ENCODE results near the gene COX4I2.

The COX4I2 gene

GRCh38 chr20:31680286-31681127 is 42.8 kb downstream of the COX4I2 start:
- no peak overlapping the region for H3K4ac ChIP-seq (ENCODE audit: low read depth in 1 of 2, low read length in 2 of 2)
- H3K4me3 ChIP-seq (ENCODE audit: insufficient read depth in 1 of 2, low read depth in 1 of 2, low read length in 2 of 2) = no peak overlapping the region
- no peaks in the 10 kb centered on the region for H3K27me3 ChIP-seq (ENCODE audit: control insufficient read depth in 1 of 2, insufficient read depth in 1 of 2, low read length in 2 of 2)
- WGBS = 89% methylated on average over 7 of the region's 7 CpGs
- no peak overlapping the region for H3K4me2 ChIP-seq (ENCODE audit: low read length, poor library complexity, severe bottlenecking)
- peaks cover 49% of the 10 kb centered on the region for H3K4me1 ChIP-seq (ENCODE audit: control insufficient read depth, insufficient read depth, low read depth, low read length)
- H3K36me3 ChIP-seq (ENCODE audit: control insufficient read depth in 1 of 2, insufficient read depth in 2 of 2, low read depth in 1 of 2, low read length in 2 of 2) = peaks cover 62 to 84% of the 10 kb centered on the region in 2 experiments
- peak overlapping the region; percentile 4 to 64 for H3K18ac ChIP-seq (ENCODE audit: low read depth in 1 of 2, low read length in 2 of 2)
- H3K27ac ChIP-seq (ENCODE audit: low read length, poor library complexity, severe bottlenecking) = peak overlapping the region; percentile 41
- H2BK12ac ChIP-seq (ENCODE audit: low read length in 2 of 2) = peak overlapping the region in 1 of 2 experiments; percentile 65
- H2BK120ac ChIP-seq (ENCODE audit: low read depth, low read length) = no peak overlapping the region
- peak overlapping the region; percentile 46 for H2AK5ac ChIP-seq (ENCODE audit: low read length, severe bottlenecking)
- no peaks in the 10 kb centered on the region for H3K9me3 ChIP-seq (ENCODE audit: control insufficient read depth, low read length)
- no peak overlapping the region for H2BK5ac ChIP-seq (ENCODE audit: low read depth, low read length, poor library complexity, severe bottlenecking)
- peak overlapping the region in 1 of 2 experiments; percentile 51 for H3K23ac ChIP-seq (ENCODE audit: low read length in 2 of 2)
- no peaks in the 10 kb centered on the region for H3K79me1 ChIP-seq (replicated peaks; ENCODE audit: low read length, poor library complexity, severe bottlenecking)
- no peak overlapping the region for H2BK15ac ChIP-seq (ENCODE audit: low read depth, poor library complexity, severe bottlenecking)
- H4K8ac ChIP-seq (ENCODE audit: low read length) = peak overlapping the region; percentile 5
- no peak overlapping the region for H3K14ac ChIP-seq (ENCODE audit: low read length in 2 of 2)
- H3K9ac ChIP-seq (ENCODE audit: low read length) = no peak overlapping the region
- no peak for DNase-seq
- H4K91ac ChIP-seq (ENCODE audit: low read length) = no peak overlapping the region
- no peak overlapping the region for H2AFZ ChIP-seq (ENCODE audit: low read depth, low read length)

GRCh38 chr20:31681128-31681727 is 43.5 kb downstream of the COX4I2 start:
- H3K27me3 ChIP-seq (ENCODE audit: control insufficient read depth in 1 of 2, insufficient read depth in 1 of 2, low read length in 2 of 2) = no peaks in the 10 kb centered on the region
- H3K36me3 ChIP-seq (ENCODE audit: control insufficient read depth in 1 of 2, insufficient read depth in 2 of 2, low read depth in 1 of 2, low read length in 2 of 2) = peaks cover 56 to 88% of the 10 kb centered on the region in 2 experiments
- H3K4me2 ChIP-seq (ENCODE audit: low read length, poor library complexity, severe bottlenecking) = no peak overlapping the region
- no peak overlapping the region for H4K91ac ChIP-seq (ENCODE audit: low read length)
- H3K23ac ChIP-seq (ENCODE audit: low read length in 2 of 2) = peak overlapping the region in 1 of 2 experiments; percentile 51
- peaks cover 47% of the 10 kb centered on the region for H3K4me1 ChIP-seq (ENCODE audit: control insufficient read depth, insufficient read depth, low read depth, low read length)
- no peak overlapping the region for H3K4ac ChIP-seq (ENCODE audit: low read depth in 1 of 2, low read length in 2 of 2)
- H3K27ac ChIP-seq (ENCODE audit: low read length, poor library complexity, severe bottlenecking) = peak overlapping the region; percentile 46
- H2BK5ac ChIP-seq (ENCODE audit: low read depth, low read length, poor library complexity, severe bottlenecking) = no peak overlapping the region
- no peaks in the 10 kb centered on the region for H3K9me3 ChIP-seq (ENCODE audit: control insufficient read depth, low read length)
- H3K18ac ChIP-seq (ENCODE audit: low read depth in 1 of 2, low read length in 2 of 2) = peak overlapping the region; percentile 4 to 64
- H3K79me1 ChIP-seq (replicated peaks; ENCODE audit: low read length, poor library complexity, severe bottlenecking) = no peaks in the 10 kb centered on the region
- H2BK120ac ChIP-seq (ENCODE audit: low read depth, low read length) = no peak overlapping the region
- H2AK5ac ChIP-seq (ENCODE audit: low read length, severe bottlenecking) = peak overlapping the region; percentile 46
- H3K4me3 ChIP-seq (ENCODE audit: insufficient read depth in 1 of 2, low read depth in 1 of 2, low read length in 2 of 2) = no peak overlapping the region
- no peak overlapping the region for H2BK15ac ChIP-seq (ENCODE audit: low read depth, poor library complexity, severe bottlenecking)
- peak overlapping the region in 1 of 2 experiments; percentile 65 for H2BK12ac ChIP-seq (ENCODE audit: low read length in 2 of 2)
- 93% methylated on average over 7 of the region's 7 CpGs for WGBS
- no peak overlapping the region for H3K14ac ChIP-seq (ENCODE audit: low read length in 2 of 2)
- no peak overlapping the region for H3K9ac ChIP-seq (ENCODE audit: low read length)
- H4K8ac ChIP-seq (ENCODE audit: low read length) = no peak overlapping the region
- no peak for DNase-seq
- H2AFZ ChIP-seq (ENCODE audit: low read depth, low read length) = no peak overlapping the region

DNA sequence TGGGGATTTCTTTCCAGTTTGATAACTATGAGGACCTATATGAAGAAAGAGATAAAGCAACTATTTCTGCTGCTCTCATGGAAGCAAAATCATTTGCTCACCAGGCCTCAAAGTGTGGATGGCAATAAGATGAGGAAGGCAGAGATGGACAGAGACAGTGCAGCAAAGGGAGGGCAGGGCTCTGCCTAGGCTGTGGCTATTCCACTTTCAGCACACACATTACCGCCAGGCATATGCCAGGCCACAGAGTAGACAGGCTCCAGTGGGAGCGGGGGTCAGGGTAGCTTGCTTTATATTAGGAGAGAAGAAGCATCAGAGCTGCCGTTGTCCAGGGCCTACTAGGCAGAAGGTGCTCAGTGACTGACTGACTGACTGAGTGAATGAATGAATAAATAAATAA is 44.1 kb downstream of the COX4I2 start:
- H3K9ac ChIP-seq (ENCODE audit: low read length) = peak overlapping the region; percentile 16
- no peak overlapping the region for H2AFZ ChIP-seq (ENCODE audit: low read depth, low read length)
- peak overlapping the region in 1 of 2 experiments; percentile 69 for H3K14ac ChIP-seq (ENCODE audit: low read length in 2 of 2)
- 96% methylated on average over 3 of the region's 3 CpGs for WGBS
- no peaks in the 10 kb centered on the region for H3K27me3 ChIP-seq (ENCODE audit: control insufficient read depth in 1 of 2, insufficient read depth in 1 of 2, low read length in 2 of 2)
- H2BK5ac ChIP-seq (ENCODE audit: low read depth, low read length, poor library complexity, severe bottlenecking) = no peak overlapping the region
- no peak overlapping the region for H2BK15ac ChIP-seq (ENCODE audit: low read depth, poor library complexity, severe bottlenecking)
- no peaks in the 10 kb centered on the region for H3K9me3 ChIP-seq (ENCODE audit: control insufficient read depth, low read length)
- no peak overlapping the region for H3K23ac ChIP-seq (ENCODE audit: low read length in 2 of 2)
- no peak for DNase-seq
- H2AK5ac ChIP-seq (ENCODE audit: low read length, severe bottlenecking) = peak overlapping the region; percentile 61
- H4K91ac ChIP-seq (ENCODE audit: low read length) = no peak overlapping the region
- peak overlapping the region; percentile 14 to 49 for H2BK12ac ChIP-seq (ENCODE audit: low read length in 2 of 2)
- H3K4me2 ChIP-seq (ENCODE audit: low read length, poor library complexity, severe bottlenecking) = no peak overlapping the region
- H3K79me1 ChIP-seq (replicated peaks; ENCODE audit: low read length, poor library complexity, severe bottlenecking) = no peaks in the 10 kb centered on the region
- peak overlapping the region; percentile 46 for H3K27ac ChIP-seq (ENCODE audit: low read length, poor library complexity, severe bottlenecking)
- H3K4me1 ChIP-seq (ENCODE audit: control insufficient read depth, insufficient read depth, low read depth, low read length) = peaks cover 43% of the 10 kb centered on the region
- H2BK120ac ChIP-seq (ENCODE audit: low read depth, low read length) = no peak overlapping the region
- H4K8ac ChIP-seq (ENCODE audit: low read length) = peak overlapping the region; percentile 30
- peak overlapping the region in 1 of 2 experiments; percentile 19 for H3K4ac ChIP-seq (ENCODE audit: low read depth in 1 of 2, low read length in 2 of 2)
- H3K36me3 ChIP-seq (ENCODE audit: control insufficient read depth in 1 of 2, insufficient read depth in 2 of 2, low read depth in 1 of 2, low read length in 2 of 2) = peaks cover 50 to 88% of the 10 kb centered on the region in 2 experiments
- H3K4me3 ChIP-seq (ENCODE audit: insufficient read depth in 1 of 2, low read depth in 1 of 2, low read length in 2 of 2) = no peak overlapping the region
- H3K18ac ChIP-seq (ENCODE audit: low read depth in 1 of 2, low read length in 2 of 2) = peak overlapping the region in 1 of 2 experiments; percentile 55

GRCh38 chr20:31682352-31682751 is 44.6 kb downstream of the COX4I2 start:
- Histone ChIP-seq H3K4me1 (ENCODE audit: control insufficient read depth, insufficient read depth, low read depth, low read length) (peaks cover 43% of the 10 kb centered on the region), H4K91ac (ENCODE audit: low read length) (no peak overlapping the region), H2AFZ (ENCODE audit: low read depth, low read length) (no peak overlapping the region), H3K79me1 (replicated peaks; ENCODE audit: low read length, poor library complexity, severe bottlenecking) (no peaks in the 10 kb centered on the region), H3K14ac (ENCODE audit: low read length in 2 of 2) (no peak overlapping the region), H3K27ac (ENCODE audit: low read length, poor library complexity, severe bottlenecking) (no peak overlapping the region), H3K4ac (ENCODE audit: low read depth in 1 of 2, low read length in 2 of 2) (no peak overlapping the region), H3K4me2 (ENCODE audit: low read length, poor library complexity, severe bottlenecking) (no peak overlapping the region), H3K18ac (ENCODE audit: low read depth in 1 of 2, low read length in 2 of 2) (no peak overlapping the region), H3K9me3 (ENCODE audit: control insufficient read depth, low read length) (no peaks in the 10 kb centered on the region), H2BK15ac (ENCODE audit: low read depth, poor library complexity, severe bottlenecking) (no peak overlapping the region), H3K36me3 (ENCODE audit: control insufficient read depth in 1 of 2, insufficient read depth in 2 of 2, low read depth in 1 of 2, low read length in 2 of 2) (peaks cover 56 to 91% of the 10 kb centered on the region in 2 experiments), H3K4me3 (ENCODE audit: insufficient read depth in 1 of 2, low read depth in 1 of 2, low read length in 2 of 2) (no peak overlapping the region), H3K27me3 (ENCODE audit: control insufficient read depth in 1 of 2, insufficient read depth in 1 of 2, low read length in 2 of 2) (no peaks in the 10 kb centered on the region), H3K9ac (ENCODE audit: low read length) (peak overlapping the region; percentile 16), H3K23ac (ENCODE audit: low read length in 2 of 2) (no peak overlapping the region), H2BK5ac (ENCODE audit: low read depth, low read length, poor library complexity, severe bottlenecking) (no peak overlapping the region), H2AK5ac (ENCODE audit: low read length, severe bottlenecking) (peak overlapping the region; percentile 21), H2BK12ac (ENCODE audit: low read length in 2 of 2) (no peak overlapping the region), H4K8ac (ENCODE audit: low read length) (no peak overlapping the region), H2BK120ac (ENCODE audit: low read depth, low read length) (no peak overlapping the region)
- no peak for DNase-seq
- WGBS = 100% methylated on average over 3 of the region's 3 CpGs

Data from mesenchymal stem cell (in vitro differentiated cells and primary cell).